DOHH2 (cell line): ENCODE data around the gene ZDHHC19.

ENCODE experiments used
- EZH2phosphoT487 ChIP-seq: fragments of 200-600 bp; sonication (generic); IDR thresholded peaks from 2 replicates; pipeline ENCODE4 v1.6.1; 2017; ENCODE audit warnings: borderline replicate concordance, mild to moderate bottlenecking, antibody characterized with exemption, low read length, moderate library complexity, mixed read lengths
- TF ChIP-seq, protein P1 (sequence below): fragments of 200-600 bp; sonication (generic); IDR thresholded peaks from one replicate; pipeline ENCODE4 v1.5.1; 2014; ENCODE audit warnings: antibody characterized with exemption, mild to moderate bottlenecking, low read depth, low read length; ENCODE audit not compliant: poor library complexity, severe bottlenecking

DNA sequence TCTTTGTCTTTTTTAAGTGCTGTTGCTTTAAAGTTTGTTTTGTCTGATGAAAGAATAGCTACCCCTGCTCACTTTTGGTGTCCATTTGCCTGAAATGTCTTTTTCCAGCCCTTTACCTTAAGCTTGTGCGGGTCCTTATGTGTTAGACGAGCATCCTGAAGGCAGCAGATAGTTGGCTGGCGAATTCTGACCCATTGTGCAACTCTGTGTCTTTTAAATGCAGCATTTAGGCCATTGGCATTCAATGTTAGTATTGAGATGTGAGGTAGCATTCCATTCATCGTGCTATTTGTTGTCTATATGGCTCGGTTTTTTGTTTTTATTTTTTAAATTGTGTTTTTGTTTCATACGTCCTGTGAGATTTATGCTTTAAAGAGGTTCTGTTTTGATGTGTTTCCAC, 55.0 kb downstream of the ZDHHC19 start:
- TF ChIP-seq, protein P1, sequence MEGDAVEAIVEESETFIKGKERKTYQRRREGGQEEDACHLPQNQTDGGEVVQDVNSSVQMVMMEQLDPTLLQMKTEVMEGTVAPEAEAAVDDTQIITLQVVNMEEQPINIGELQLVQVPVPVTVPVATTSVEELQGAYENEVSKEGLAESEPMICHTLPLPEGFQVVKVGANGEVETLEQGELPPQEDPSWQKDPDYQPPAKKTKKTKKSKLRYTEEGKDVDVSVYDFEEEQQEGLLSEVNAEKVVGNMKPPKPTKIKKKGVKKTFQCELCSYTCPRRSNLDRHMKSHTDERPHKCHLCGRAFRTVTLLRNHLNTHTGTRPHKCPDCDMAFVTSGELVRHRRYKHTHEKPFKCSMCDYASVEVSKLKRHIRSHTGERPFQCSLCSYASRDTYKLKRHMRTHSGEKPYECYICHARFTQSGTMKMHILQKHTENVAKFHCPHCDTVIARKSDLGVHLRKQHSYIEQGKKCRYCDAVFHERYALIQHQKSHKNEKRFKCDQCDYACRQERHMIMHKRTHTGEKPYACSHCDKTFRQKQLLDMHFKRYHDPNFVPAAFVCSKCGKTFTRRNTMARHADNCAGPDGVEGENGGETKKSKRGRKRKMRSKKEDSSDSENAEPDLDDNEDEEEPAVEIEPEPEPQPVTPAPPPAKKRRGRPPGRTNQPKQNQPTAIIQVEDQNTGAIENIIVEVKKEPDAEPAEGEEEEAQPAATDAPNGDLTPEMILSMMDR: no peak
- TF ChIP-seq EZH2phosphoT487: no peak
